Panc1 (cell line): ENCODE measurements around the gene ABCB8.
A peak's percentile ranks its signal among the peaks of the same experiment; 100 is the strongest.

Experiments used
- POLR2AphosphoS5 ChIP-seq: IDR thresholded peaks from 2 replicates; pipeline ENCODE4 v1.6.1; 2012; ENCODE audit warnings: mild to moderate bottlenecking, low read depth, low read length, moderate library complexity
- SIN3A ChIP-seq: IDR thresholded peaks from 2 replicates; pipeline ENCODE4 v1.6.1; 2012; ENCODE audit warnings: low read depth, mild to moderate bottlenecking, low read length, moderate library complexity, borderline replicate concordance; ENCODE audit not compliant: insufficient read depth
- TCF7L2 ChIP-seq: IDR thresholded peaks from 2 replicates; pipeline ENCODE4 v1.6.1; 2011; ENCODE audit warnings: mild to moderate bottlenecking, low read depth, low read length, inconsistent platforms
- TF ChIP-seq, protein P1 (sequence below): fragments of 450-650 bp; IDR thresholded peaks from 2 replicates; pipeline ENCODE4 v1.5.1; 2017; ENCODE audit warnings: mild to moderate bottlenecking
- TF ChIP-seq, protein P2 (sequence below), 2 experiments: IDR thresholded peaks; 2 replicates each; pipeline ENCODE4 v1.6.1; 2011 to 2012; ENCODE audit warnings: low read depth in 2 of 2, control low read depth in 1 of 2, low read length in 1 of 2, mild to moderate bottlenecking in 1 of 2, moderate library complexity in 1 of 2; ENCODE audit not compliant: insufficient read depth in 1 of 2

DNA sequence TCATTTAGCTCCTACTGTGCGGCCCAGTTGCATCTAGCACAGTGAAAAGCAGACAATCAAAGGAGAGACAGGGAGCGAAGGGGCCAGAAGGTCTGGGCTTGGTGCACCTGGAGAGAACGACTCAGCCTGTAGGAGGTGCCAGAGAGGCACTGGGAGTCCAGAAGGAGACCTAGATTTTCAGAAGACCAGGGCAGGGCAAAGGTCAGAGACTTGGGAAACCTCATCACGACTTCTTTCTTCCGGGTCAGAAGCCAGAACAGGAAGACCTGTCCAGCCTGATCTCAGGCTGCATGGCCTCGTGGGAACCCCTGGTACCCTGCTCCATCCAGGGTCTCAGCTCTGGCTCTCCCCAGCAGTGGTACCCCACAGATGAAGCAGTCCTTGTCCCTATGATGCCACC lies 63.2 kb downstream of the ABCB8 start:
- TF ChIP-seq, protein P1, sequence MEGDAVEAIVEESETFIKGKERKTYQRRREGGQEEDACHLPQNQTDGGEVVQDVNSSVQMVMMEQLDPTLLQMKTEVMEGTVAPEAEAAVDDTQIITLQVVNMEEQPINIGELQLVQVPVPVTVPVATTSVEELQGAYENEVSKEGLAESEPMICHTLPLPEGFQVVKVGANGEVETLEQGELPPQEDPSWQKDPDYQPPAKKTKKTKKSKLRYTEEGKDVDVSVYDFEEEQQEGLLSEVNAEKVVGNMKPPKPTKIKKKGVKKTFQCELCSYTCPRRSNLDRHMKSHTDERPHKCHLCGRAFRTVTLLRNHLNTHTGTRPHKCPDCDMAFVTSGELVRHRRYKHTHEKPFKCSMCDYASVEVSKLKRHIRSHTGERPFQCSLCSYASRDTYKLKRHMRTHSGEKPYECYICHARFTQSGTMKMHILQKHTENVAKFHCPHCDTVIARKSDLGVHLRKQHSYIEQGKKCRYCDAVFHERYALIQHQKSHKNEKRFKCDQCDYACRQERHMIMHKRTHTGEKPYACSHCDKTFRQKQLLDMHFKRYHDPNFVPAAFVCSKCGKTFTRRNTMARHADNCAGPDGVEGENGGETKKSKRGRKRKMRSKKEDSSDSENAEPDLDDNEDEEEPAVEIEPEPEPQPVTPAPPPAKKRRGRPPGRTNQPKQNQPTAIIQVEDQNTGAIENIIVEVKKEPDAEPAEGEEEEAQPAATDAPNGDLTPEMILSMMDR = peak; percentile 82
- TF ChIP-seq POLR2AphosphoS5 (no peak), SIN3A (no peak), TCF7L2 (no peak)
- TF ChIP-seq, protein P2, sequence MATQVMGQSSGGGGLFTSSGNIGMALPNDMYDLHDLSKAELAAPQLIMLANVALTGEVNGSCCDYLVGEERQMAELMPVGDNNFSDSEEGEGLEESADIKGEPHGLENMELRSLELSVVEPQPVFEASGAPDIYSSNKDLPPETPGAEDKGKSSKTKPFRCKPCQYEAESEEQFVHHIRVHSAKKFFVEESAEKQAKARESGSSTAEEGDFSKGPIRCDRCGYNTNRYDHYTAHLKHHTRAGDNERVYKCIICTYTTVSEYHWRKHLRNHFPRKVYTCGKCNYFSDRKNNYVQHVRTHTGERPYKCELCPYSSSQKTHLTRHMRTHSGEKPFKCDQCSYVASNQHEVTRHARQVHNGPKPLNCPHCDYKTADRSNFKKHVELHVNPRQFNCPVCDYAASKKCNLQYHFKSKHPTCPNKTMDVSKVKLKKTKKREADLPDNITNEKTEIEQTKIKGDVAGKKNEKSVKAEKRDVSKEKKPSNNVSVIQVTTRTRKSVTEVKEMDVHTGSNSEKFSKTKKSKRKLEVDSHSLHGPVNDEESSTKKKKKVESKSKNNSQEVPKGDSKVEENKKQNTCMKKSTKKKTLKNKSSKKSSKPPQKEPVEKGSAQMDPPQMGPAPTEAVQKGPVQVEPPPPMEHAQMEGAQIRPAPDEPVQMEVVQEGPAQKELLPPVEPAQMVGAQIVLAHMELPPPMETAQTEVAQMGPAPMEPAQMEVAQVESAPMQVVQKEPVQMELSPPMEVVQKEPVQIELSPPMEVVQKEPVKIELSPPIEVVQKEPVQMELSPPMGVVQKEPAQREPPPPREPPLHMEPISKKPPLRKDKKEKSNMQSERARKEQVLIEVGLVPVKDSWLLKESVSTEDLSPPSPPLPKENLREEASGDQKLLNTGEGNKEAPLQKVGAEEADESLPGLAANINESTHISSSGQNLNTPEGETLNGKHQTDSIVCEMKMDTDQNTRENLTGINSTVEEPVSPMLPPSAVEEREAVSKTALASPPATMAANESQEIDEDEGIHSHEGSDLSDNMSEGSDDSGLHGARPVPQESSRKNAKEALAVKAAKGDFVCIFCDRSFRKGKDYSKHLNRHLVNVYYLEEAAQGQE (IDR thresholded peaks at IDR 0.05; ENCODE audit: insufficient read depth in 1 of 2, low read depth in 2 of 2, low read length in 1 of 2) = no peak
